SH-SY5Y (cell line): ENCODE results near the gene PJVK.

Experiments used
- GATA2 ChIP-seq: IDR thresholded peaks from 2 replicates; pipeline ENCODE4 v1.6.1; 2011; ENCODE audit warnings: mild to moderate bottlenecking, low read depth, low read length
- GATA3 ChIP-seq: IDR thresholded peaks from 2 replicates; pipeline ENCODE4 v1.6.1; 2011; ENCODE audit warnings: low read depth, mild to moderate bottlenecking, low read length, moderate library complexity

PJVK gene

GRCh38 chr2:178485356-178485755 lies 34.2 kb downstream of the PJVK start:
- no peak for TF ChIP-seq GATA3

GRCh38 chr2:178491612-178492011 lies 40.4 kb downstream of the PJVK start:
- TF ChIP-seq GATA2 (no peak), GATA3 (no peak)

GRCh38 chr2:178496049-178496448 lies 44.9 kb downstream of the PJVK start:
- TF ChIP-seq GATA3 (no peak), GATA2 (no peak)

- TF ChIP-seq GATA3 (no peak), GATA2 (no peak)
Measured at GRCh38 chr2:178498137-178498536, 47.0 kb downstream of the PJVK start.

- TF ChIP-seq GATA2 (no peak), GATA3 (no peak)
Measured at GRCh38 chr2:178499640-178500039, 48.5 kb downstream of the PJVK start.

- TF ChIP-seq GATA2: no peak
- no peak for TF ChIP-seq GATA3
Measured at GRCh38 chr2:178502751-178503150, 51.6 kb downstream of the PJVK start.

GRCh38 chr2:178506101-178506500 lies 54.9 kb downstream of the PJVK start:
- TF ChIP-seq GATA3 (no peak), GATA2 (no peak)

- TF ChIP-seq GATA2: no peak
- no peak for TF ChIP-seq GATA3
Measured at GRCh38 chr2:178506524-178506923, 55.3 kb downstream of the PJVK start.

- no peak for TF ChIP-seq GATA3
- TF ChIP-seq GATA2: no peak
Measured at GRCh38 chr2:178506949-178507348, 55.8 kb downstream of the PJVK start.

- TF ChIP-seq GATA3 (no peak), GATA2 (no peak)
Measured at GRCh38 chr2:178508646-178509045, 57.5 kb downstream of the PJVK start.

- TF ChIP-seq GATA2 (no peak), GATA3 (no peak)
Measured at GRCh38 chr2:178510384-178510783, 59.2 kb downstream of the PJVK start.
